ENCODE results near the gene CH25H. TPM values are rescaled to one million over a fixed set of nuclear protein-coding genes. Genes with fewer than 3 reads are reported as not detected.

The CH25H gene
- total RNA-seq, 4 donors from 2014 or later = 0.70 to 9.9 (median 3.1) TPM; not detected in 1

DNA sequence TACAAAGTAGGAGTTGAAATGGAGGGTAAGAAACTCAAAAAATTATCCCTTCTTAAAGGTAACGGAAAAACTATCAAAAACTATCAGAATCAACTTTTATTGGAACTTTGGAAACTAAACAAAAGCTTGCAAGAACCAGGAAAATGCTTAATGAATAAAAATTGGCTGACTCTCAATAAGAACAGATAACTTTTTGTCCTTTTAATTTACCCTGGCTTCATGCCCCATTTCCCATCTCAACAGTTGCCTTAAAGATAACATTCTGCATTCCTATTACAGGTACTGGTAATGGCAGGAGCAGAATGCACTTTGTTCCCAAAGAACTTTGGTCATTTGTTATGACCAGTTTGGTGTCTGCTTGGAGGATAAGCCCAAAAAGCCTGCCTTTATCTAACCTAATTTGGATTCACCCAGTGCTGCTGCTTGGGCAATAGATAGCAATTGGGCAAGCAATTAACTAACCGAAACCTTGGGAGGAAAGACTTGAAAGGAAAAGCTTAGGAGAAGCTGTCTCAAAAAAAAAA lies 17.8 kb downstream of the CH25H start:
- Histone ChIP-seq H3K9me3 (no peaks in the 10 kb centered on the region), H3K36me3 (no peaks in the 10 kb centered on the region), H3K4me3 (no peak overlapping the region), H3K27ac (no peak overlapping the region), H3K4me1 (no peaks in the 10 kb centered on the region), H3K27me3 (no peaks in the 10 kb centered on the region)
- no peak for TF ChIP-seq POLR2A (IDR thresholded peaks at IDR 0.05)
- TF ChIP-seq, protein P1, sequence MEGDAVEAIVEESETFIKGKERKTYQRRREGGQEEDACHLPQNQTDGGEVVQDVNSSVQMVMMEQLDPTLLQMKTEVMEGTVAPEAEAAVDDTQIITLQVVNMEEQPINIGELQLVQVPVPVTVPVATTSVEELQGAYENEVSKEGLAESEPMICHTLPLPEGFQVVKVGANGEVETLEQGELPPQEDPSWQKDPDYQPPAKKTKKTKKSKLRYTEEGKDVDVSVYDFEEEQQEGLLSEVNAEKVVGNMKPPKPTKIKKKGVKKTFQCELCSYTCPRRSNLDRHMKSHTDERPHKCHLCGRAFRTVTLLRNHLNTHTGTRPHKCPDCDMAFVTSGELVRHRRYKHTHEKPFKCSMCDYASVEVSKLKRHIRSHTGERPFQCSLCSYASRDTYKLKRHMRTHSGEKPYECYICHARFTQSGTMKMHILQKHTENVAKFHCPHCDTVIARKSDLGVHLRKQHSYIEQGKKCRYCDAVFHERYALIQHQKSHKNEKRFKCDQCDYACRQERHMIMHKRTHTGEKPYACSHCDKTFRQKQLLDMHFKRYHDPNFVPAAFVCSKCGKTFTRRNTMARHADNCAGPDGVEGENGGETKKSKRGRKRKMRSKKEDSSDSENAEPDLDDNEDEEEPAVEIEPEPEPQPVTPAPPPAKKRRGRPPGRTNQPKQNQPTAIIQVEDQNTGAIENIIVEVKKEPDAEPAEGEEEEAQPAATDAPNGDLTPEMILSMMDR (IDR thresholded peaks at IDR 0.05) = no peak
- no peak for DNase-seq

DNA sequence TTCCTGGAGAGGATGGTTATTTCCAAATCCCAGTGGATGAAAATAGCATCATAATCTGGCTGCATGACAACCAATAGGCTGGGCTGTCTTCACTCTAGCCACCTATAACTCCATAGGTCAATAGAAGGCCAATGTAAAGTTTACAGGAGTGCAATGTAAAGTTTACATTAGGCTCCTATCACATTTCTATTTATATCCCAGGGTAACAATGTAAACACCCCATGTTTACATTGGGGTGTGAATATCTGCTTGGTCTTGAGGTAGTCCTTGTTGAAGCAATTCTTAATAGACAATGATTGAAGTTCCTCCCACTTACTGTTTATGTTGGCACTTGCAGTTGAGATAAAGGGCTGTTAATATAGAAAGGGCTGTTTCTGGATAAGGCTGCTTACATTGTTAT lies 21.5 kb downstream of the CH25H start:
- no peaks in the 10 kb centered on the region for H3K9me3 ChIP-seq
- H3K4me1 ChIP-seq = no peaks in the 10 kb centered on the region
- no peaks in the 10 kb centered on the region for H3K36me3 ChIP-seq
- TF ChIP-seq, protein P1 (IDR thresholded peaks at IDR 0.05) = no peak
- TF ChIP-seq POLR2A (IDR thresholded peaks at IDR 0.05) = no peak
- H3K4me3 ChIP-seq = no peak overlapping the region
- H3K27ac ChIP-seq = no peak overlapping the region
- no peaks in the 10 kb centered on the region for H3K27me3 ChIP-seq
- DNase-seq = no peak

DNA sequence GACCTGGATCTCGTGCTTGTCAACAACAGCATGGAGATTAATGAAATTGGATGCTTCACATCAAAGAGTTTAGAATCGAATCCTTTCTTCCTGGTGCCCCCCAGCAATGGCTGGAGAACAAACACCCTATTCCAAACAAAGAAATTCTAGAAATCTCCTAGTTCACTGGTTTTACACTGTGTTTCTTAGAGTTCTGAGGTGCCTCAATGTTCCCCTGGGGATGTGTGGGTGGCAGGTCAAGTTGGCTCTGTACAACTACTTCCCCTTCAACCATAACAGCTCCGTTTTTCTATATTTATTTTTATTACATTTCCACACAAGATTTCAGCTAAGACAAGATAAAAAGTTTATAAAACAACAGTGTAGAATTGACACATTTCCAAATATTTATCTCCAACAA lies 22.5 kb downstream of the CH25H start:
- no peaks in the 10 kb centered on the region for H3K36me3 ChIP-seq
- no peak for DNase-seq

DNA sequence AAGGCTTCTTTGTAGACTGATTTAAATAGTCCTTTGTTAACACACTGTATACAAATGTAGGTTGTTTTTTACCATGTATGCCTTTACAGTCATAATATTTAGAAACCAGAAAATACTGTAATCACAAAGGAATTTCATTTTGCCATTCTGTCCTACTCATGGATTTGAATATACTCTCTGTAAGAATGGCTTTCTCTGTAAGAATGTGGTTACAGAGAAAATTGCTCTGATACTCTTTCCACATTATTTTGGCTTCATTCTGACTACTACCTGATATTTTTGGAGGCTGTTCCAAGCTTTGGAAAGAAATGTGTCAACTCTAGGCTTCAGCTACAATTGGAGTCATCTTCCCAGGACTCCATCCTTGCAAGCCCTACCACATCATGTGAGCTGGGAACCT lies 23.5 kb downstream of the CH25H start:
- no peaks in the 10 kb centered on the region for H3K36me3 ChIP-seq
- no peaks in the 10 kb centered on the region for H3K4me1 ChIP-seq
- no peaks in the 10 kb centered on the region for H3K27me3 ChIP-seq
- no peak overlapping the region for H3K27ac ChIP-seq
- H3K9me3 ChIP-seq = no peaks in the 10 kb centered on the region
- no peak overlapping the region for H3K4me3 ChIP-seq
- TF ChIP-seq, protein P1 (IDR thresholded peaks at IDR 0.05) = no peak
- no peak for TF ChIP-seq POLR2A (IDR thresholded peaks at IDR 0.05)
- DNase-seq = no peak

More for the DNA sequence above, 22.5 kb downstream of the CH25H start:
- Histone ChIP-seq H3K4me3 (no peak overlapping the region), H3K9me3 (no peaks in the 10 kb centered on the region), H3K27me3 (no peaks in the 10 kb centered on the region), H3K27ac (no peak overlapping the region), H3K4me1 (no peaks in the 10 kb centered on the region)
- TF ChIP-seq, protein P1 (IDR thresholded peaks at IDR 0.05) = no peak
- no peak for TF ChIP-seq POLR2A (IDR thresholded peaks at IDR 0.05)

DNA sequence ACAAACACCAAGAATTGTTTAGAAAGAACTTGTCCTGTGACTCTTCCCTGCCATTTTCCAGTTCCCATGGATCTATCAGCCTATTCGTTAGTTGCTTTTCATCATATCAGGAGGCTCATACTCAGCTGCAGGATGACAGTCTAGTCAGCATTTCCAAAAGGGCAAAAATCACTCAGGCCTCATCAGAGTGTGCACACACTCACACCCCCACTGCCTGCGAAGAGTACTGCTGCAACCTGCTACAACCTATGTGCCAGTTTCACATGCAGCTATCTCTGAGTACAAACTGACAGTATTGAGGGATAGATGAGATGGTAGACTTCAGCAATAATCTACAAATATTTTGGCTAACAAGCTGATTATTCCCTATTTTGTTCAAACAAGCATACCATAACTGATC lies 24.2 kb downstream of the CH25H start:
- H3K4me3 ChIP-seq = no peak overlapping the region
- DNase-seq = no peak
- H3K27me3 ChIP-seq = no peaks in the 10 kb centered on the region
- TF ChIP-seq POLR2A (IDR thresholded peaks at IDR 0.05) = no peak
- TF ChIP-seq, protein P1 (IDR thresholded peaks at IDR 0.05) = no peak
- H3K27ac ChIP-seq = no peak overlapping the region
- no peaks in the 10 kb centered on the region for H3K9me3 ChIP-seq
- H3K36me3 ChIP-seq = no peaks in the 10 kb centered on the region
- no peaks in the 10 kb centered on the region for H3K4me1 ChIP-seq

DNA sequence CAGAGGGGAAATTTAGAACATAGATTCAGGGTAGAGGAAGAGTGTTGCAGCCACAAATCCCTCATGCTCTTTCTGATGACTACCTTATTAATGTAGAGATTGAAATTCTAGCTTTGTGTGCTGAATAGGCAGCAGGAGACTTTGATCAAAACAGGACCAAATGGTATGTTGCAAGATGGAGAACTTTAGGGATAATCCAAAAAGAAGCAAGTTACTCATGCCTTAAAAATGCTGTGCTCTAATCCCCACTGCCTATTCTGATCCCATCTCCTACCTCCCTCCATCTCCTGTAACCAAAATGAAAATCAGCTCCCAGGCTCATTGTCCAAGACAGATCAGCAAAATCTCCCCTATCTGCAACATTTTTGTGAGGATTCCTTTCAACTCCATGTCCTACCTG lies 31.3 kb downstream of the CH25H start:
- no peak overlapping the region for H3K4me3 ChIP-seq
- no peak overlapping the region for H3K27ac ChIP-seq
- H3K9me3 ChIP-seq = no peaks in the 10 kb centered on the region
- DNase-seq = no peak
- no peak for TF ChIP-seq POLR2A (IDR thresholded peaks at IDR 0.05)
- TF ChIP-seq, protein P1 (IDR thresholded peaks at IDR 0.05) = no peak
- no peaks in the 10 kb centered on the region for H3K36me3 ChIP-seq
- no peaks in the 10 kb centered on the region for H3K27me3 ChIP-seq
- H3K4me1 ChIP-seq = no peaks in the 10 kb centered on the region
